GM18907 (cell line): ENCODE measurements around the gene SEPTIN5.
"Not testable (repeated sequence)": the region's sequence is repeated elsewhere in the genome, so short reads cannot be mapped to it uniquely, and the experiment has no call there.

Source experiments
- ATAC-seq: cut with Tn5 transposase; IDR thresholded peaks from one replicate; pipeline ENCODE4 v1.9.1; 2021; ENCODE audit warnings: mild to moderate bottlenecking, moderate library complexity; ENCODE audit not compliant: unreplicated experiment

The SEPTIN5 gene

GRCh38 chr22:19714312-19715187 lies at the start of gene SEPTIN5:
SEPTIN5 (plus strand) TSS chr22:19714503; CDS start chr22:19714589, 86 bp downstream.
- no peak for ATAC-seq

GRCh38 chr22:19664951-19665783 lies 49.1 kb upstream of the SEPTIN5 start:
- no peak for ATAC-seq

DNA sequence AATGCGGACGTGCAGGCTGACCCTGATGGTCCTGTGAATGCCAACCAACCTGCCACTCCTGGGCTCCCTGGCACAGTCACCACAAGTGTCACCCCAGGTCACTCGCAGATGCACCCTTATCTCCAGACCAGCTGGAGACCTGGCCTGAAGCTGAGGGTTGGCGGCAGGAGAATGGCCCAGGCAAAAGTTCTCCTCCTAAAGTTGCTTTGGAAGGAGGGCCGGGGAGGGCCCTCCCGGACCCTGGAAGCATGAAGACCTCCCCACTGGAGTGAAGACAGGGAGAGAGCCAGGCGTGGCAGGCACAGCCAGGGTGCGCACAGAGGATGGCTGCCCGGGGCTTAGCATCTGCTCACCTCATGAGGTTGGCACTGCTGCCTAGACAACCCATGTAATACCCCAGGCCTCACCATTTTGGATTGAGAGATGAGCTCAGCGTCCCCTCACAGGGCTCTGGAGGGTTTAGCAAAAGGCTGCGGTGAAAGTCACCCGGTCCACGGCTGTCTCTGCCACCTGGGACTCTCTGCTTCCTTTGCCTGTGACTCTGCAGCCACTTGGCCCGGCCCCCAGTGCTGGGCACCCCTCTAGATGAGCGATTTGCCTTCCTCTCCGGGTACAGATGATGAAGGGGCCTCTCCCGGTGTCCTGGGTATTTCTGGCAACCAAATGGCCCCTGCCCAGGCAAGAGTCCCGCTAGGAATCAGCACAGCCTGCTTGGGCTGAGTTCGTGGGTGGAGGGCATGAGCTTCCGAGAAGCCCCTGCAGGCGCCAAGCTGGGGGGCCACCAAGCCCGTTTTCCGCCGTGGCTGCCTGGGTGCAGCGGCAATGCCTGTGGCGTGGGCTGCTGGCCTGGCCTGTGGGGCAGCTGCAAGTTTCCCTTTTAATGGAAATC lies 48.3 kb upstream of the SEPTIN5 start:
- no peak for ATAC-seq

GRCh38 chr22:19666673-19667593 lies 47.4 kb upstream of the SEPTIN5 start:
- no peak for ATAC-seq

DNA sequence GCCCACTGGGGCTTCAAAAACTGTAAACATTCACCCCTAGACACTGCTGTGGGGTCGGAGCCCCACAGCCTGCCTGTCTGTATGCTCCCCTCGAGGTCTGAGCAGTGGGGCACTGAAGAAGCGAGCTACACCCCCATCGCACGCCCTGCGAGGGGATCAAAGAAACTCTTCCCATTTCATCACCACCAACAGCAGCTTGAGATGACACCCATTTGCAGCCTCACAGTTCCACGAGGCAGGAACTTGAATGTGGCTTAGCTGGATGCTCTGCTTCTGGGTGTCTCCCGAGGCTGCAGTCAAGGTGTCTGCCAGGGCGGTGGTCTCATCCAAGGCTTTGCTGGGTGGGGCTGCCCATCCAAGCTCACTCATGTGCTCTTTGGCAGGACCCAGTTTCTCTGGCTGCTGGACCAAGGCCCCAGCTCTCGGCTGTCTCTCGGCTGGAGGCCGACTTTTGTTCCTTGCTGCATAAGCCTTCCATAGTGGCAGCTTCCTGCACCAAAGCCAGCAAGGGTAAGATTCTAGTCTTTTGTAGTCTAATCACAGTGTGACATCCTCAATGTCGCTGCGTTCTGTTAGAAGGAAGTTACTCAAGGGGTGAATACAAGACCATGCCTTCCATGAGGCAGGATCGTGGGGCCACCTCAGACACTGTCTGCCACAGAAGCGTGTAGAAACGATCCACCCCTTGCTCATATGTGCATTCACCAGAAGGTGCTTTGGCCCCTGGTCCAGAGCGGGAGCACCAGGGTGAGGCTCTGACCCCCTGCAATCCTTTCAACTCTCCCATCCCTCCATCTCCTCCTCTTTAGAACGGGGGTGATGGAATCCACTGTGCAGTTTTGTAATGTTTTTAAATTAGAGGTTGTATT lies 46.2 kb upstream of the SEPTIN5 start:
- no peak for ATAC-seq

DNA sequence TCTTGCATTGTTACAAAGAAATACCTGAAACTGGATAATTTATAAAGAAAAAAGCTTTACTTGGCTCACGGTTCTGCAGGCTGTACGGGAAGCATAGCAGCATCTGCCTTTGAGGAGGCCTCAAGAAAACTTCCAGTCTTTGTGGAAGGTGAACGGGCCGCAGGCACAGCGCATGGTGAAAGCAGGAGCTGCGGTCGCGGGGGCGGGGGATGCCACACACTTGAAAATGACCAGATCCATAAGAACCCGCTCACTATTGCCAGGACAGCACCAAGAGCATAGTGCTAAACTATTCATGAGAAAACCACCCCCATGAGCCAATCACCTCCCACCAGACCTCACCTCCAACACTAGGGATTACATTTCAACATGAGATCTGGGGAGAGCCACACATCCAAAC lies 45.6 kb upstream of the SEPTIN5 start:
- no peak for ATAC-seq

DNA sequence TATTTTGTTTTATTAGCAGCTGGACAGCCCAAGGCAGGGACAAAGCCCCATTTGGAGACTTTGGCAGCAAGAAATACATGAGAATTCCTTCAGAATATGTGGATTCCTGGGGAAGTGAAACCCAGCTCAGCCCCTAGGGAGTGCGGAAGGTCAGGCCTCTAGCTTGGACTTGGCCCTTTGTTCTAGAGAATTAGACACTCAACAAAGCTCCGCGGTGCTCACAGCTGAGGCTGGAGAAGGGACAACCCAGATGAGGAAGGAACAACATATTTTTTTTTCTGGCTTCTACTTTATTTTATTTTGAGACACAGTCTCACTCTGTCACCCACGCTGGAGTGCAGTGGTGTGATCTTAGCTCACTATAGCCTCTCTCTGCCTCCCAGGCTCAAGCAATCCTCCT lies 44.7 kb upstream of the SEPTIN5 start:
- ATAC-seq, result no peak

DNA sequence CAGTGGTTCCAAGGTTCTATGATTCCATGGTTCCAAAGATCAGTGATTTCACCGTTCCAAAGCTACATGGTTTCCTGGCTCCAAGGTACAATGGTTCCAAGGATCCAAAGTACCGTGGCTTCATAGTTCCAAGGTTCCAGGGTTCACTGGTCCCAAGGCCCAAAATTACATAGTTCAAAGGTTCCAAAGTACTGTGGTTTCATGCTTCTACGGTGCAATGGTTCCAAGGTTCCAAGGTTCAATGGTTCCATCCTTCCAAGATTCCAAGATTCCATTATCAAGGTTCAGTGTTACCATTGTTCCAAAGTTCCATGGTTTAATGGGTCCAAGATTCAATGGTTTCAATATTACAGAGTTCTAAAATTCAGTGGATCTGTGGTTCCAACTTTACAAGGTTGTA lies 43.0 kb upstream of the SEPTIN5 start:
- no peak for ATAC-seq

GRCh38 chr22:19672054-19672776 lies 42.1 kb upstream of the SEPTIN5 start:
- ATAC-seq, result no peak

DNA sequence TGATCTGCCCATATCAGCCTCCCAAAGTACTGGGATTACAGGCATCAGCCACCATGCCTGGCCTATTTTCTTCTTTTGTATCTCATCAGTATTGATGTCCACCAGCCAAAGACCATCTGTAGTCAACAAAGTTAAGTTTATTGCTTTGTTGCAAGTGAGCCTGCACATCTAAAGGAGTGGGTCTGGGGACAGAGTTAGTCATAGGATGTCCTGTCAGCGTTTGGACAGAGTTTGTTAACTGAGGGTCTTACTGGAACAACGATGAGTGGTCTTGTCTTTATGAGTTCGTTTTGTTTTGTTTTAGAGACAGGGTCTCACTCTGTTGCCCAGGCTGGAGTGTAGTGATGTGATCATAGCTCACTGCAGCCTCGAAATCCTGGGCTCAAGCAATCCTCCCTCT lies 40.6 kb upstream of the SEPTIN5 start:
- ATAC-seq, result no peak

DNA sequence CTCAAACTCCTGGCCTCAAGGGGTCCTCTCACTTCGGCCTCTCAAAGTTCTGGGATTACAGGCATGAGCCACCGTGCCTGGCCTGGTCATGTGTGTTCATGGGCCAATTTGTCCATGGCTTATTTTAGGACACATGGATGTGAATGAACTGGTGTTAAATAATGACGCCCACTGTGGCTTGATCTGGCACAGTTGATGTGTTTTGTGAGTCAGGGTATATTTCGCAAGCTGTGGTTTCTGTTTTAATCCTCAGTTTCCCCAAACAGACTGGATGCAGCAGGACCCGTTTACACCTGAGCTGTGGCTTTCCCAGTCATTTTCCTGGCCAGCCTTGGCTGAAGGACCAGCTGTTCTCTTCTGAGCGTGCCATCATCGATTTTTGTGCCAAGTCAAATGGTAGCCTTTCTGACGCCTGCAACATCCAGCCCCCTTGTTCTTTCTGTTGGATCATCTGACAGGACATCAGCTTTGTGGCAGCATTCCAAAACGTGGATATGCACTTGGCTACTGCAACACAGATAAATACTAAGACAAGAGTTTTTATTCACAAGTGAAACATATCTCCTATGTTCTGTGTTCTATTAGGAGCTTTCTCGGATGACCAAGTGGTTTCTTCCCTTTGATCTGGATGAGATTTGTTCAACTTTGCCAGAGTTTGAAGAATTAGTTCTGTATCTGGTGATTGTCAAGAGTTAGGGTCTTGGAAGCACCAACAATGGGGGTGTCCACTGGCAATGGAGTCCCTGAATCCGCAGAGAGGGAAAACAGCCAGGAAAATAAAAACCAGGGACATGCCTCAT lies 40.0 kb upstream of the SEPTIN5 start:
- no peak for ATAC-seq

GRCh38 chr22:19674929-19675253 lies 39.4 kb upstream of the SEPTIN5 start:
- no peak for ATAC-seq

DNA sequence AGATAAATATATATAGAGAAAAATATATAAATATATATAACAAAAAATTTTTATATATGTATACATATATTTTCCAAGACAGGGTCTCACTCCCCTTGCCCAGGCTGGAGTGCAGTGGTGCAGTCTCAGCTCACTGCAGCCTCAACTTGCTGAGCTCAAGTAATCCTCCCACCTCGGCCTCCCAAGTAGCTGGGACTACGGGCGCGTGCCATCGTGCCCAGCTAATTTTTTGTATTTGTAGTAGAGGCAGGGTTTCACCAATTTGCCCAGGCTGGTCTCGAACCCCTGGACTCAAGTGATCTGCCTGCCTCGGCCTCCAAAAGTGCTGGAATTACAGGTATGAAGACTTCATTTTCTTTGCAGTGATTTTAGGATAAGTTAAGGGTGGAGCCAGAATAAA lies 38.9 kb upstream of the SEPTIN5 start:
- ATAC-seq, result no peak

GRCh38 chr22:19676437-19676836 lies 37.9 kb upstream of the SEPTIN5 start:
- ATAC-seq, result not testable (repeated sequence)

DNA sequence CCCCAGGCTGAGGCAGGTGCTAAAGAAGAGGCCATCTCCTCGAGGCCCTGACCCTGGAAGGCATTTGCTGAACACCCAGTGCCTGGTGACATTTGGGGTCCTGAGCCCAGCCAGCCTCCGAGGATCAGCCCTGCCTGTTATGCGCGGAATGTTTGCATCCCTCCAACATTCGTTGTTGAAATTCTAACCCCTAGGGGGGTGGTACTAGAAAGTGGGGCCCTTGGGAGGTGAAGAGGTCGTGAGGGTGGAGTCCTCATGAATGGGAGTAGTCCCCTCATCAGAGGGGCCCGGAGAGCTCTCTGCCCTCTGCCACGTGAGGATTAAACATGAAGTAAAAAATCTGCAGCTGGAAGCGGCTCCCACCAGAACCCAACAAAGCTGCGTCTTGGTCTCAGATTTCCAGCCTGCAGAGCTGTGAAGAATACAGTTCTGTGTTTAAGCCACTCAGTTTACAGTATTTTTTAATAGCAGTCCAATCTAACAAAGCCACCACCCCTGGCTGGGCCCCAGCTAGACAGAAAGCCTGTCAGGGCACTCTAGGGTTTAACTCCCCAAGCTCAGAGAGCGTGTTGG lies 35.3 kb upstream of the SEPTIN5 start:
- no peak for ATAC-seq

DNA sequence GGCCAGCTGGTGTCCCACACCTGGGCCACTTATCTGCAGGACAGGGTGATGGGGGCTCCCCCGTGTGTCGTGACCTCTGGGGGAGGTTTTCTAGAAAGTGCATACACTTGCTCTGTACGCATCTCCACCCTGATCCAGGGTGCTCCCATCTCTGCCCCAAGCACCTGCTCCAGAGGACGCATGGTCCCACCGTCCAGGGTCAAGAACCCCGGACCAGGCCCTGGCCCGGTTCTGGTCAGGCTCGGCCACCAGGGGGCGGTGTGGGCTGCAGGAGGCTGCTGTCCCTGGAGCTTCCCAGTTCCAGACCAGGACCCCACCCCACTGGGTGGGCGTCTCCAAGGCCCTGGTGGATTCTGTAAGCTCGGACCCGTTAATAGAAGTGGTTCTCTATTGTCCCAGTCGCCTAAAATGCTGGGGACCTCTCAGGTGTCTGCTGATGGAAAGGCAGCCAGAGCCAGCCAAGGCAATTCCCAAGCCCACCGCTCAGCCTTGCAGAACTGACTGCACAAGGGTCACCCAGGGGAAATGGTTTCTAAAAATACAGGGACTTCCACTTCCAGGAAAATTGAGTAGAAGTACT lies 34.7 kb upstream of the SEPTIN5 start:
- ATAC-seq, result no peak

DNA sequence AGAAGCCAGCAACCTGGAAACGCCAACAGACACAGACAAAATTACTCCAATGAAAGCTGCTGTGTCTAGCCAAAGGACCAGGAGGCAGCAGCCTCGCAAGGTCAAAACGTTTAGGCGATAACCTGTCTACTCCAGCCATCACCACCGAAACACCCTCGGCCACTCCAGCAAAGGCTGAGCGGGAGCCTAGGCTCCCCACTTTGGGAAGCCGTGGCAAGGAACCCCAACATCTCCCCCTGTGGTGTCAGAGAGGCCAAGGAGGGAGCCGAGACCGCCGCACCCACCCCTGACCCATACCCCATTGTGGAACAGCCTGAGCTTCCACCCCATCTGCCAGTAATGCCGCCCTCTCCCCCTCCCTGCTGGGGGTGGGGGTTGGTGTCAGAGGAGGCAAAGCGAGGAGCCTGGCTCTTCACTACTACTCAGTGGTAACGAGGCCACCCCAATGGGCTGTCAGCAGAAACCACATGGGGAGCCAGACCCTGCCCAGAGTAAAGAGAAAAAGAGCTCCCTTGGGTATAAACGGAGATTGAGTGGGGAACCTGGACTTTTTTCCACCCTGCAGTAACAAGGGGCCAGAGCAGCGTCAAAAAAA lies 33.9 kb upstream of the SEPTIN5 start:
- no peak for ATAC-seq
